HEK293 (cell line): ENCODE measurements around the gene TCN1.

Source experiments
- KLF1 ChIP-seq: fragments of 450-650 bp; formaldehyde crosslinking; IDR thresholded peaks from 2 replicates; pipeline ENCODE4 v1.5.1; 2016; ENCODE audit warnings: missing biosample characterization, missing genetic modification characterization
- ZNF274 ChIP-seq, 2 experiments: fragments of 200-500 bp in 1 of 2; fragments of 450-650 bp in 1 of 2; sonication (Bioruptor generic) in 1 of 2; formaldehyde crosslinking in 1 of 2; IDR thresholded peaks; 2 replicates each; pipeline versions ENCODE4 v1.5.1 to v1.6.1; 2014 to 2016; ENCODE audit warnings: borderline replicate concordance in 1 of 2, inconsistent platforms in 1 of 2, low read length in 1 of 2, missing biosample characterization in 1 of 2, missing genetic modification characterization in 1 of 2
- ZNF544 ChIP-seq: fragments of 450-650 bp; formaldehyde crosslinking; IDR thresholded peaks from 2 replicates; pipeline ENCODE4 v1.5.0; 2017; ENCODE audit warnings: missing biosample characterization, missing genetic modification characterization
- ZNF629 ChIP-seq: fragments of 450-650 bp; formaldehyde crosslinking; IDR thresholded peaks from 2 replicates; pipeline ENCODE4 v1.5.1; 2017; ENCODE audit warnings: missing biosample characterization, missing genetic modification characterization
- TF ChIP-seq, protein P1 (sequence below): fragments of 450-650 bp; formaldehyde crosslinking; IDR thresholded peaks from 2 replicates; pipeline ENCODE4 v1.5.1; 2016; ENCODE audit warnings: missing biosample characterization, missing genetic modification characterization

DNA sequence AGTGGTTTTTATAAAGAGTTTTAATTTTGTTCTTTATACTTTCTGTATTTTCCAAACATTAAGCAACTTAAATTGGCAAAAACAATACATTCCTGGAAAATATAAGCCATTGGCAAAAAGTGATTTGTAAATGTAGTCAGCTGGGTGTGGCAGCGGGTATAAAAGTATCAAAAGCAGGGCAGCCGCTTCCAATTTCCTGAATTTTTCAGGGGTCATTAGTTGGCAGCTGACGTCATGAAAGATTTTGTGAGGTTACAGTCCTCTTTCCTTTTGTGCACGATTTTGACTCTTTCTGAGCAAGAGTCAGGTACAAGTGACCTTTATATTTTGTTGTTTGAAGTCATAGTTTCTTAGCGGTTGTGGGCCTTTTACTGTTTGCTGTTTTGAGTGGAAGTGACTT, 12.3 kb upstream of the TCN1 start, which contains the start of gene OOSP3:
- TF ChIP-seq, protein P1, sequence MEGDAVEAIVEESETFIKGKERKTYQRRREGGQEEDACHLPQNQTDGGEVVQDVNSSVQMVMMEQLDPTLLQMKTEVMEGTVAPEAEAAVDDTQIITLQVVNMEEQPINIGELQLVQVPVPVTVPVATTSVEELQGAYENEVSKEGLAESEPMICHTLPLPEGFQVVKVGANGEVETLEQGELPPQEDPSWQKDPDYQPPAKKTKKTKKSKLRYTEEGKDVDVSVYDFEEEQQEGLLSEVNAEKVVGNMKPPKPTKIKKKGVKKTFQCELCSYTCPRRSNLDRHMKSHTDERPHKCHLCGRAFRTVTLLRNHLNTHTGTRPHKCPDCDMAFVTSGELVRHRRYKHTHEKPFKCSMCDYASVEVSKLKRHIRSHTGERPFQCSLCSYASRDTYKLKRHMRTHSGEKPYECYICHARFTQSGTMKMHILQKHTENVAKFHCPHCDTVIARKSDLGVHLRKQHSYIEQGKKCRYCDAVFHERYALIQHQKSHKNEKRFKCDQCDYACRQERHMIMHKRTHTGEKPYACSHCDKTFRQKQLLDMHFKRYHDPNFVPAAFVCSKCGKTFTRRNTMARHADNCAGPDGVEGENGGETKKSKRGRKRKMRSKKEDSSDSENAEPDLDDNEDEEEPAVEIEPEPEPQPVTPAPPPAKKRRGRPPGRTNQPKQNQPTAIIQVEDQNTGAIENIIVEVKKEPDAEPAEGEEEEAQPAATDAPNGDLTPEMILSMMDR = no peak
- no peak for TF ChIP-seq ZNF274 (IDR thresholded peaks at IDR 0.05; ENCODE audit: low read length)
- no peak for TF ChIP-seq ZNF274 (tag by site-specific recombination; IDR thresholded peaks at IDR 0.05; ENCODE audit: borderline replicate concordance)
- no peak for TF ChIP-seq KLF1
- no peak for TF ChIP-seq ZNF544 (tag by site-specific recombination)
- TF ChIP-seq ZNF629 = no peak
